SKM-1 (cell line): ENCODE results near the gene PARD3.
"Not testable (repeated sequence)": the region's sequence is repeated elsewhere in the genome, so short reads cannot be mapped to it uniquely, and the experiment has no call there.

ENCODE experiments used
- DNase-seq: peaks from one replicate; lab custom pipeline; 2025; ENCODE audit not compliant: unreplicated experiment; lab: John Stamatoyannopoulos, UW

PARD3 gene

DNA sequence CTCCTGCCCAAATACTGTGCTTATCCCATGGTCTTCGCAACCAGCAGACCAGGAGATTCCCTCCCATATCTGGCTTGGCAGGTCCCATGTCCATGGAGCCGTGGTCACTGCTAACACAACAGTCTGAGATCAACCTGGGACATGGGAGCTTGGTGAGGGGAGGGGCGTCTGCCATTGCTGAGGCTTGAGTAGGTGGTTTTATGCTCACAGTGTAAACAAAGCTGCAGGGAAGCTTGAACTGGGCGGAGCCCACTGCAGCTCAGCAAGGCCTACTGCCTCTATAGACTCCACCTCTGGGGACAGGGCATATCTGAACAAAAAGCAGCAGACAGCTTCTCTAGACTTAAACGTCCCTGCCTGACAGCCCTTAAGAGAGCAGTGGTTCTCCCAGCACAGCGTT lies 747.4 kb downstream of the PARD3 start:
- DNase-seq, result not testable (repeated sequence)

DNA sequence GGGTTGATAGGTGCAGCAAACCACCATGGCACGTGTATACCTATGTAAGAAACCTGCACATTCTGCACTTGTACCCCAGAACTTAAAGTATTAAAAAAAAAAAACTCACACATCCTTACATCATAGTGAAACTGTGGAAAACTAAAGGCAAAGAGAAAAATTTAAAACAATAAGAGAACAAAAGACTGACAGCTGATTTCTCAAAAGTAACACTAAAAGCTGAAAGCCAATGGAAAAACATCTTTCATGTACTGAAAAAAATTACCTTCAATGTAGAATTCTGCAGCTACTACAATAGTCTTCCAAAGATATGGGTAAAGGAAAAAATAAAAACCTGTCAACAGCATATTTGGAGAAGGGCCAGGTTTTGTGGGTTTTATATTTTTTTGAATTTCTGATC lies 751.5 kb downstream of the PARD3 start:
- no peak for DNase-seq

DNA sequence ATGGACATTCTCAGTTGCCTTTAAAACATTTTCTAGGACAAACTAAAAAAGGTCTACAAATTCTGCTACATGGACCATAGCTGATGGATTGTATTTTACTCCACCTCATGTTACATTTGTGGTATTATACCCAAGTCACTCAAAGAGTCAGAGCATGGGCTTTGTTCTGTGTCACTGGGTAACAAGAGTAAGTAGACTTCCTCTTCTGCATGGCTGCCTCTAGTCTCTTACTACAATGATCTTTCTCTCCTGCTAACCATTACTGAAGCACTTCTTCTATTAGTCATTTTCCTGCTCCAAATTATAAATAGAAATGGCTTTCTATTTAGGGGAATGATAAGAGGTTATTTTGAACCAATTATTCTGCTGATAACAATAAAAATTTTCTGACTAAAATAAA lies 753.3 kb downstream of the PARD3 start:
- DNase-seq, result no peak
